A549 (cell line): ENCODE data around the gene ZCCHC24.

Experiments
- CEBPB ChIP-seq, 2 experiments: fragments of >200 bp in 1 of 2; sonication (Bioruptor Twin) in 1 of 2; formaldehyde crosslinking in 1 of 2; IDR thresholded peaks; 2 replicates each; pipeline ENCODE4 v1.6.1; 2012 to 2016
- CHD4 ChIP-seq: fragments of 200-600 bp; sonication (generic); IDR thresholded peaks from 2 replicates; pipeline ENCODE4 v1.6.1; 2016; ENCODE audit warnings: antibody characterized with exemption, mild to moderate bottlenecking, borderline replicate concordance
- POLR2AphosphoS2 ChIP-seq: conservative IDR thresholded peaks from 2 replicates; pipeline ENCODE4 v1.6.1; 2012; ENCODE audit warnings: low read length, improper control_type of control experiment, inconsistent platforms
- RCOR1 ChIP-seq: fragments of 150-350 bp; IDR thresholded peaks from 2 replicates; pipeline ENCODE4 v1.6.1; 2014; ENCODE audit warnings: antibody characterized with exemption, low read length, low read depth

DNA sequence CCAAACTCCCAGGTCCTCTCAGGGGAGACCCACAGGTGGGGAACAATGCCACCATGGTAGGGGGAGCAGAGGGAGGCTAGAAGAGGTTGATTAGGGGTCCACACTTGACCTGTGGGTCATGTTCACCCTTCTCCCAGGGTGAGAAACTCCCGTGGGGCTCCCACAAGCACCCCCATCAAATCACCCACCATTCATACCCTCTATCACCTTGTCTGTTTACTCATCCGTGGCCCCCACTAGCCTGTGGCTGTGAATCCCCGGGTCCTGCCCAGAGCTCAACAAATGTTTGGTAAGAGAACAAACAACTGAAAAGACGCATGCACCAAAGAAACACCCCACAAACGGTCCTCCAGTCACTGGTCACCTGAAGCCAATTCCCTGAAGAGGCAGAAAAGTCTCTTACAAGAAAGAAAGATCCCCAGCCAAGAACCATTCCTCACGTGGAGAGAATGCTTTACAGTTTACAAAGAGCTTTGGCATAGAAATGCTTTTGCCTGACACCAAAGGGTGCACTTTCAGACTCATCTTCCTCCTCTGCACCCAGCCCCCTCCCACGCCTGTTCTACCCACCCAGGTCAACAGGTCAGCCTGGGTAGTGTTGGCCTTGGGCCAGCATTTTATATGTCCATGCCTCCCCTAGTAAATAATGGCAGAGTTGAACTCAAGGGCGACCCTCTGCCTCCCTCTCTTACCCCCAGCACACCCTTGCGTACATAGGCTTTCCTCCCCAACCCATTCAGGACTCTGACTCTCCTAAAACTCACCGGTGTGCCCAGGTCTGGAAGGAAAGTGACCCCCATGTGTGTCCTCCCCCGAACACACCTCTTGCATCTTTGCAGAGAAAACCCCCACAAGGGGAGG lies 1.9 kb downstream of the ZCCHC24 start:
- TF ChIP-seq CEBPB (IDR thresholded peaks at IDR 0.05), result no peak
- TF ChIP-seq CHD4, result no peak
- no peak for TF ChIP-seq POLR2AphosphoS2
- TF ChIP-seq RCOR1, result no peak
